Stimulated activated CD8-positive, alpha-beta memory T cell treated with anti-CD3 and anti-CD28 coated beads, Interleukin-2, amount 100 ng/mL, for 48 hours (primary cell): ENCODE results near the gene COPG2.

Experiments used
- DNase-seq, 2 donors: peaks; one replicate each; pipeline ENCODE4 v3.0.0-alpha.2; 2020; ENCODE audit warnings: low read depth in 2 of 2

Gene COPG2

GRCh38 chr7:130500463-130500862, 168.1 kb downstream of the COPG2 start:
- no peak for DNase-seq

- DNase-seq, result no peak
Measured at GRCh38 chr7:130494431-130494858, 174.1 kb downstream of the COPG2 start.

- DNase-seq, result no peak
Measured at GRCh38 chr7:130493275-130493873, 175.2 kb downstream of the COPG2 start.

GRCh38 chr7:130492523-130493274, 175.8 kb downstream of the COPG2 start:
- no peak for DNase-seq

- no peak for DNase-seq
Measured at GRCh38 chr7:130491841-130492522, 176.6 kb downstream of the COPG2 start, which contains the start of gene MEST. Gene MEST (plus strand): TSS chr7:130492085. CDS start chr7:130492314, 229 bp downstream.

GRCh38 chr7:130490888-130491804, 177.4 kb downstream of the COPG2 start:
- peak; percentile 22 to 25 for DNase-seq

- no peak for DNase-seq
Measured at GRCh38 chr7:130490311-130490791, 178.2 kb downstream of the COPG2 start.

GRCh38 chr7:130489140-130489983, 179.2 kb downstream of the COPG2 start:
- DNase-seq, result no peak

- no peak for DNase-seq
Measured at GRCh38 chr7:130488392-130489139, 180.0 kb downstream of the COPG2 start.

- DNase-seq, result no peak
Measured at GRCh38 chr7:130486954-130487436, 181.6 kb downstream of the COPG2 start.

GRCh38 chr7:130486114-130486953, 182.2 kb downstream of the COPG2 start:
- DNase-seq, result peak; percentile 28 to 33

- DNase-seq, result no peak
Measured at GRCh38 chr7:130485734-130486113, 182.8 kb downstream of the COPG2 start.

- DNase-seq, result no peak
Measured at GRCh38 chr7:130483031-130483430, 185.5 kb downstream of the COPG2 start.

- DNase-seq, result no peak
Measured at GRCh38 chr7:130481898-130482297, 186.7 kb downstream of the COPG2 start.

GRCh38 chr7:130479716-130480400, 188.7 kb downstream of the COPG2 start:
- no peak for DNase-seq

- DNase-seq, result no peak
Measured at GRCh38 chr7:130478991-130479390, 189.6 kb downstream of the COPG2 start.

- no peak for DNase-seq
Measured at GRCh38 chr7:130476297-130477150, 192.0 kb downstream of the COPG2 start.
